Tibial artery (tissue), 4 donors: Measurements from ENCODE around the gene NRXN2.

Experiments
- DNase-seq, 2 donors: peaks; one replicate each; pipeline ENCODE4 v3.0.0-alpha.2; 2019
- H3K27ac ChIP-seq, 2 donors: fragments of 200-600 bp; sonication (generic) in 1 of 2; 1 replicate in 1 of 2; 2 replicates in 1 of 2; pipeline ENCODE4 v1.5.1; 2018 to 2019; ENCODE audit warnings: mild to moderate bottlenecking in 1 of 2
- H3K27me3 ChIP-seq, 2 donors: fragments of 200-600 bp; sonication (generic) in 1 of 2; one replicate each; pipeline versions ENCODE4 v1.5.1 to v1.6.0; 2016 to 2019
- H3K36me3 ChIP-seq, 3 donors: fragments of 200-600 bp; sonication (generic) in 2 of 3; one replicate each; pipeline ENCODE4 v1.5.1; 2016 to 2019; ENCODE audit warnings: mild to moderate bottlenecking in 2 of 3
- H3K4me1 ChIP-seq, 4 donors: fragments of 200-600 bp; sonication (generic) in 2 of 4; 1 replicate in 3 of 4; 2 replicates in 1 of 4; pipeline ENCODE4 v1.5.1; 2016 to 2019
- H3K4me3 ChIP-seq, 2 donors: fragments of 200-600 bp; sonication (generic) in 1 of 2; 1 replicate in 1 of 2; 2 replicates in 1 of 2; pipeline ENCODE4 v1.5.1; 2018 to 2019; ENCODE audit warnings: mild to moderate bottlenecking in 2 of 2
- H3K9me3 ChIP-seq, 3 donors: fragments of 200-600 bp; sonication (generic) in 1 of 3; one replicate each; pipeline ENCODE4 v1.5.1; 2016 to 2019
- CTCF ChIP-seq, 2 experiments: fragments of 200-600 bp in 1 of 2; fragments of 450-650 bp in 1 of 2; IDR thresholded peaks; one replicate each; pipeline ENCODE4 v1.5.1; 2017 to 2019; ENCODE audit warnings: antibody characterized with exemption in 2 of 2, mild to moderate bottlenecking in 1 of 2, moderate library complexity in 1 of 2
- intact Hi-C: fragments of 100-400 bp; cut with DNase I; formaldehyde crosslinking; loops from one replicate; pipeline ENCODE4 v1.15.0; 2023; ENCODE audit warnings: low total_unique reads

Gene NRXN2

GRCh38 chr11:64658265-64658664 is 64.7 kb downstream of the NRXN2 start:
- intact Hi-C loops, result loop anchor here (10.0 kb wide), 1 partner anchor 67 kb away; the partner anchor contains the start of gene NRXN2
- no peak overlapping the region for H3K4me3 ChIP-seq
- no peaks in the 10 kb centered on the region for H3K9me3 ChIP-seq
- no peak for DNase-seq
- H3K27ac ChIP-seq, result no peak overlapping the region
- peaks cover 0 to 28% (median 25%) of the 10 kb centered on the region in 4 donors for H3K4me1 ChIP-seq
- no peaks in the 10 kb centered on the region for H3K36me3 ChIP-seq
- peaks cover 0 to 3% of the 10 kb centered on the region in 2 donors for H3K27me3 ChIP-seq
- TF ChIP-seq CTCF (IDR thresholded peaks at IDR 0.05), result no peak

GRCh38 chr11:64656862-64657261 is 66.1 kb downstream of the NRXN2 start:
- no peaks in the 10 kb centered on the region for H3K36me3 ChIP-seq
- peaks cover 0 to 3% of the 10 kb centered on the region in 2 donors for H3K27me3 ChIP-seq
- no peak for DNase-seq
- intact Hi-C loops, result loop anchor here (10.0 kb wide), 1 partner anchor 68 kb away; the partner anchor contains the start of gene NRXN2
- H3K4me1 ChIP-seq, result peaks cover 0 to 31% (median 26%) of the 10 kb centered on the region in 4 donors
- H3K4me3 ChIP-seq, result no peak overlapping the region
- no peaks in the 10 kb centered on the region for H3K9me3 ChIP-seq
- no peak overlapping the region for H3K27ac ChIP-seq
- TF ChIP-seq CTCF (IDR thresholded peaks at IDR 0.05), result no peak

- no peaks in the 10 kb centered on the region for H3K9me3 ChIP-seq
- H3K27ac ChIP-seq, result no peak overlapping the region
- H3K36me3 ChIP-seq, result no peaks in the 10 kb centered on the region
- no peak overlapping the region for H3K4me3 ChIP-seq
- no peak for DNase-seq
- H3K4me1 ChIP-seq, result peaks cover 0 to 24% (median 18%) of the 10 kb centered on the region in 4 donors
- no peak for TF ChIP-seq CTCF (IDR thresholded peaks at IDR 0.05)
- intact Hi-C loops, result loop anchor here (2.0 to 10.0 kb wide), 2 partner anchors 69 to 103 kb away; partner anchors contain the start of gene NRXN2
- peaks cover 0 to 3% of the 10 kb centered on the region in 2 donors for H3K27me3 ChIP-seq
Observed at GRCh38 chr11:64655941-64656601, 66.9 kb downstream of the NRXN2 start.

GRCh38 chr11:64654958-64655541 is 67.9 kb downstream of the NRXN2 start:
- DNase-seq, result no peak
- Histone ChIP-seq H3K4me1 (peaks cover 0 to 15% (median 8%) of the 10 kb centered on the region in 4 donors), H3K9me3 (no peaks in the 10 kb centered on the region), H3K27ac (no peak overlapping the region), H3K27me3 (peaks cover 0 to 5% of the 10 kb centered on the region in 2 donors), H3K36me3 (no peaks in the 10 kb centered on the region), H3K4me3 (no peak overlapping the region)
- no peak for TF ChIP-seq CTCF (IDR thresholded peaks at IDR 0.05)
- intact Hi-C loops, result loop anchor here (2.0 to 10.0 kb wide), 3 partner anchors 70 to 208 kb away; partner anchors contain the start of gene NRXN2

- no peak overlapping the region for H3K27ac ChIP-seq
- H3K9me3 ChIP-seq, result no peaks in the 10 kb centered on the region
- peaks cover 0 to 12% (median 3%) of the 10 kb centered on the region in 4 donors for H3K4me1 ChIP-seq
- no peaks in the 10 kb centered on the region for H3K36me3 ChIP-seq
- TF ChIP-seq CTCF (IDR thresholded peaks at IDR 0.05), result no peak
- H3K27me3 ChIP-seq, result peaks cover 0 to 6% of the 10 kb centered on the region in 2 donors
- DNase-seq, result no peak
- no peak overlapping the region for H3K4me3 ChIP-seq
- intact Hi-C loops, result loop anchor here (2.0 to 10.0 kb wide), 3 partner anchors 70 to 207 kb away; partner anchors contain the start of gene NRXN2
Observed at GRCh38 chr11:64654439-64654838, 68.6 kb downstream of the NRXN2 start.
